Thyroid gland (tissue), 4 donors: ENCODE results near the gene DCAF12. TPM values are rescaled to one million over a fixed set of nuclear protein-coding genes. Genes with fewer than 3 reads are reported as not detected.

Experiments
- DNase-seq, 2 donors: peaks; one replicate each; pipeline ENCODE4 v3.0.0-alpha.2; 2019
- H3K27ac ChIP-seq, 3 donors: fragments of 200-600 bp; sonication (generic); 1 replicate in 2 of 3; 2 replicates in 1 of 3; pipeline ENCODE4 v1.5.1; 2016 to 2019; ENCODE audit warnings: mild to moderate bottlenecking in 1 of 3, moderate library complexity in 1 of 3
- H3K27me3 ChIP-seq: fragments of 200-600 bp; sonication (generic); one replicate; pipeline ENCODE4 v1.5.1; 2019
- H3K36me3 ChIP-seq, 2 donors: fragments of 200-600 bp; sonication (generic); one replicate each; pipeline ENCODE4 v1.5.1; 2016 to 2019
- H3K4me1 ChIP-seq, 2 donors: fragments of 200-600 bp; sonication (generic); one replicate each; pipeline ENCODE4 v1.5.1; 2017 to 2019
- H3K4me3 ChIP-seq, 3 donors: fragments of 200-600 bp; sonication (generic); replicated peaks in 1 of 3; 1 replicate in 2 of 3; 2 replicates in 1 of 3; pipeline ENCODE4 v1.5.1; 2016; ENCODE audit warnings: mild to moderate bottlenecking in 1 of 3
- H3K9me3 ChIP-seq: fragments of 200-600 bp; sonication (generic); one replicate; pipeline ENCODE4 v1.5.1; 2017
- POLR2A ChIP-seq, 2 donors: fragments of 450-650 bp; IDR thresholded peaks; one replicate each; pipeline ENCODE4 v1.6.1; 2017; ENCODE audit warnings: antibody characterized with exemption in 2 of 2, mild to moderate bottlenecking in 2 of 2, moderate library complexity in 1 of 2
- WGBS, 2 donors: methylation state at CpG; one replicate each; pipeline ENCODE4 v1.1.5; 2017; 5-methylcytosine and 5-hydroxymethylcytosine counted together
- intact Hi-C: fragments of 100-400 bp; cut with DNase I; formaldehyde crosslinking; loops from one replicate; pipeline ENCODE4 v1.15.1; 2023
- small RNA-seq: library from RNA; depleted of rRNA; stranded (forward); fragments of <200 nt; gene quantifications from one replicate; pipeline ENCODE3, GENCODE V24; 2016
- total RNA-seq, 4 donors: library from RNA; depleted of rRNA; stranded (reverse); fragments of >200 nt; gene quantifications; one replicate each; pipeline ENCODE4 v1.2.3, GENCODE V29; 2016
- TF ChIP-seq, protein P1 (sequence below), 6 experiments: fragments of 200-600 bp in 3 of 6; fragments of 450-650 bp in 3 of 6; sonication (generic) in 3 of 6; IDR thresholded peaks; one replicate each; pipeline ENCODE4 v1.5.1; 2016 to 2019; ENCODE audit warnings: antibody characterized with exemption in 6 of 6, mild to moderate bottlenecking in 2 of 6, inconsistent platforms in 1 of 6, moderate library complexity in 1 of 6

Gene DCAF12
- total RNA-seq, 4 donors from 2014 or later, result 28.1 to 32.5 (median 31.6) TPM

DNA sequence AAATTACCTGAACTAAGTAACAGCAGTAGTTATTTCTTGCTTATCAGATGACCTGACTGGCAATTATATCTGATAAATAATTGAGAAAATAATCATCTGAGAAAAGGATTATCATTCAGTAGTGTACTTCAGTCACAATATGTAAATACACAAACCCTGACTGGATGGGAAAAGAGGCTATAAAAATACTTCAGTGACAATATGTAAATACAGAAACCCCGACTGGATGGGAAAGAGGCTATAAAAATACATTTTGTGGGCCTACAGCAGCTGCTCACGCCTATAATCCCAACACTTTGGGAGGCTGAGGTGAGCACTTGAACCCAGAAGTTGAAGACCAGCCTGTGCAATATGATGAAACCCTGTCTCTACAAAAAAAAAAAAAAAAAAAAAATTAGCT lies 88.9 kb downstream of the DCAF12 start:
- TF ChIP-seq POLR2A (IDR thresholded peaks at IDR 0.05), result no peak
- TF ChIP-seq, protein P1, sequence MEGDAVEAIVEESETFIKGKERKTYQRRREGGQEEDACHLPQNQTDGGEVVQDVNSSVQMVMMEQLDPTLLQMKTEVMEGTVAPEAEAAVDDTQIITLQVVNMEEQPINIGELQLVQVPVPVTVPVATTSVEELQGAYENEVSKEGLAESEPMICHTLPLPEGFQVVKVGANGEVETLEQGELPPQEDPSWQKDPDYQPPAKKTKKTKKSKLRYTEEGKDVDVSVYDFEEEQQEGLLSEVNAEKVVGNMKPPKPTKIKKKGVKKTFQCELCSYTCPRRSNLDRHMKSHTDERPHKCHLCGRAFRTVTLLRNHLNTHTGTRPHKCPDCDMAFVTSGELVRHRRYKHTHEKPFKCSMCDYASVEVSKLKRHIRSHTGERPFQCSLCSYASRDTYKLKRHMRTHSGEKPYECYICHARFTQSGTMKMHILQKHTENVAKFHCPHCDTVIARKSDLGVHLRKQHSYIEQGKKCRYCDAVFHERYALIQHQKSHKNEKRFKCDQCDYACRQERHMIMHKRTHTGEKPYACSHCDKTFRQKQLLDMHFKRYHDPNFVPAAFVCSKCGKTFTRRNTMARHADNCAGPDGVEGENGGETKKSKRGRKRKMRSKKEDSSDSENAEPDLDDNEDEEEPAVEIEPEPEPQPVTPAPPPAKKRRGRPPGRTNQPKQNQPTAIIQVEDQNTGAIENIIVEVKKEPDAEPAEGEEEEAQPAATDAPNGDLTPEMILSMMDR (IDR thresholded peaks at IDR 0.05), result no peak
- intact Hi-C loops, result no loop called here
- no peaks in the 10 kb centered on the region for H3K9me3 ChIP-seq
- no peak for DNase-seq
- no peaks in the 10 kb centered on the region for H3K27me3 ChIP-seq
- WGBS, 2 donors, result 85 to 94% methylated on average over 2 of the region's 2 CpGs
- peak overlapping the region in 1 of 3 donors; percentile 7 for H3K27ac ChIP-seq
- H3K4me3 ChIP-seq, result no peak overlapping the region
- peaks cover 16 to 31% of the 10 kb centered on the region in 2 donors for H3K4me1 ChIP-seq
- H3K36me3 ChIP-seq, result no peaks in the 10 kb centered on the region

DNA sequence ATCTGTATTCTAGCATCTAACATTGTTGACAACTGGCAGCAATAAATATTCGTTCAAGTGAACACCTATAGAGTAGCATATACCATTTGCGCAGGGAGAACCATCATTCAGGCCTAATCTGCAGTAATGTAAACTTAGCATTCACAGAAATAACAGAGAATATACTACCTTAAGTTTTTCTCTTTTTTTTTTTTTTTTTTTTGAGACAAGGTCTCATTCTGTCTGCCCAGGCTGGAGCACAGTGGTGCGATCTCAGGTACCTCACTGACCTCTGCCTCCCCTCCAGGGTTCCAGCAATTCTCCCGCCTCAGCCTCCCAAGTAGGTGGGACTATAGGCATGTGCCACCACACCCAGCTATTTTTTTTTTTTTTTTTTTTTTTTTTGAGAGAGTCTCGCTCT lies 89.9 kb downstream of the DCAF12 start:
- H3K36me3 ChIP-seq, result no peaks in the 10 kb centered on the region
- TF ChIP-seq, protein P1 (IDR thresholded peaks at IDR 0.05), result no peak
- TF ChIP-seq POLR2A (IDR thresholded peaks at IDR 0.05), result no peak
- peaks cover 16 to 31% of the 10 kb centered on the region in 2 donors for H3K4me1 ChIP-seq
- H3K27me3 ChIP-seq, result no peaks in the 10 kb centered on the region
- intact Hi-C loops, result no loop called here
- WGBS, 2 donors, result 91 to 96% methylated on average over 5 of the region's 5 CpGs
- H3K9me3 ChIP-seq, result no peaks in the 10 kb centered on the region
- no peak overlapping the region for H3K4me3 ChIP-seq
- peak overlapping the region in 2 of 3 donors; percentile 30 to 41 for H3K27ac ChIP-seq
- DNase-seq, result no peak

Small RNA genes within 50 kb of the gene (small RNA-seq; reads per million reads assigned to genes)
- gene RN7SKP114, result not detected

Other genes with a start within 250 kb of the DCAF12 start
- 10 to 100 TPM; 30.3 to 48.5 (median 35.5) TPM for gene UBAP2, start 77.8 kb downstream of the DCAF12 start, total RNA-seq
- gene UBAP1, start 52.3 kb upstream of the DCAF12 start, total RNA-seq, result 10 to 100 TPM; 41.3 to 50.5 (median 44.8) TPM
- gene KIF24, start 202.6 kb upstream of the DCAF12 start, total RNA-seq, result 1 to 10 TPM; 1.7 to 7.8 (median 4.6) TPM
- 1 to 10 TPM; 3.0 to 8.7 (median 4.8) TPM for gene NUDT2, start 202.9 kb upstream of the DCAF12 start, total RNA-seq